ENCODE data around the gene SLC19A1.
A peak's percentile ranks its signal among the peaks of the same experiment; 100 is the strongest.

The SLC19A1 gene

GRCh38 chr21:45551783-45552695 is 9.8 kb upstream of the SLC19A1 start:
- H3K79me2 ChIP-seq (ENCODE audit: insufficient read depth, low read length) = 0 out of 2 replicates have a peak, but pooled peaks cover 2% of the 10 kb centered on the region
- H3K36me3 ChIP-seq (ENCODE audit: insufficient read depth, low read length) = no peaks in the 10 kb centered on the region; the same call in 1 of the 2 replicates
- H3K9ac ChIP-seq (ENCODE audit: low read depth, low read length) = peak overlapping the region; percentile 56
- no peaks in the 10 kb centered on the region for H4K20me1 ChIP-seq (ENCODE audit: insufficient read depth, low read length)
- 0 out of 4 replicates have a peak overlapping the region, but pooled peaks of 1 of the 2 experiments have one; percentile 9 for H3K4me3 ChIP-seq (ENCODE audit: low read depth in 1 of 2, low read length in 2 of 2)
- DNase-seq = no peak
- ATAC-seq (ENCODE audit: insufficient read depth, low read depth) = no peak
- H3K27me3 ChIP-seq (ENCODE audit: insufficient read depth, low read length, poor library complexity) = no peaks in the 10 kb centered on the region
- no peaks in the 10 kb centered on the region for H3K9me3 ChIP-seq (ENCODE audit: insufficient read depth, low read length, severe bottlenecking)
- peak overlapping the region; percentile 82 for H3K4me2 ChIP-seq (ENCODE audit: insufficient read depth, low read length)
- TF ChIP-seq CTCF (IDR thresholded peaks at IDR 0.05; ENCODE audit: borderline replicate concordance, extremely low read depth, low read length, poor library complexity, severe bottlenecking) (no peak), EZH2 (IDR thresholded peaks at IDR 0.05; ENCODE audit: borderline replicate concordance, low read depth, low read length, severe bottlenecking) (no peak)
- H2AFZ ChIP-seq (ENCODE audit: low read depth, low read length) = no peak overlapping the region
- H3K27ac ChIP-seq (ENCODE audit: low read length) = peak overlapping the region; percentile 89
- H3K4me1 ChIP-seq (ENCODE audit: insufficient read depth, low read length) = peaks cover 42% of the 10 kb centered on the region

GRCh38 chr21:45551316-45551715 is 9.1 kb upstream of the SLC19A1 start:
- Histone ChIP-seq H4K20me1 (ENCODE audit: insufficient read depth, low read length) (no peaks in the 10 kb centered on the region), H3K36me3 (ENCODE audit: insufficient read depth, low read length) (no peaks in the 10 kb centered on the region; the same call in 1 of the 2 replicates), H3K27me3 (ENCODE audit: insufficient read depth, low read length, poor library complexity) (no peaks in the 10 kb centered on the region), H3K4me1 (ENCODE audit: insufficient read depth, low read length) (peaks cover 42% of the 10 kb centered on the region), H3K4me3 (ENCODE audit: low read depth in 1 of 2, low read length in 2 of 2) (peak overlapping the region in 1 of 2 experiments; percentile 50; a peak in 2 of 4 replicates), H3K4me2 (ENCODE audit: insufficient read depth, low read length) (peak overlapping the region; percentile 82), H3K9ac (ENCODE audit: low read depth, low read length) (peak overlapping the region; percentile 56), H3K27ac (ENCODE audit: low read length) (peak overlapping the region; percentile 89), H3K79me2 (ENCODE audit: insufficient read depth, low read length) (0 out of 2 replicates have a peak, but pooled peaks cover 2% of the 10 kb centered on the region), H2AFZ (ENCODE audit: low read depth, low read length) (peak overlapping the region; percentile 33; the same call in 1 of the 2 replicates), H3K9me3 (ENCODE audit: insufficient read depth, low read length, severe bottlenecking) (no peaks in the 10 kb centered on the region)
- no peak for ATAC-seq (ENCODE audit: insufficient read depth, low read depth)
- TF ChIP-seq CTCF (IDR thresholded peaks at IDR 0.05; ENCODE audit: borderline replicate concordance, extremely low read depth, low read length, poor library complexity, severe bottlenecking) (no peak), EZH2 (IDR thresholded peaks at IDR 0.05; ENCODE audit: borderline replicate concordance, low read depth, low read length, severe bottlenecking) (no peak)
- no peak for DNase-seq

- TF ChIP-seq CTCF (IDR thresholded peaks at IDR 0.05; ENCODE audit: borderline replicate concordance, extremely low read depth, low read length, poor library complexity, severe bottlenecking) (no peak), EZH2 (IDR thresholded peaks at IDR 0.05; ENCODE audit: borderline replicate concordance, low read depth, low read length, severe bottlenecking) (no peak)
- peak overlapping the region; percentile 56 for H3K9ac ChIP-seq (ENCODE audit: low read depth, low read length)
- peaks cover 42% of the 10 kb centered on the region for H3K4me1 ChIP-seq (ENCODE audit: insufficient read depth, low read length)
- H3K27ac ChIP-seq (ENCODE audit: low read length) = peak overlapping the region; percentile 89
- peak overlapping the region in 1 of 2 experiments; percentile 50; a peak in 3 of 4 replicates for H3K4me3 ChIP-seq (ENCODE audit: low read depth in 1 of 2, low read length in 2 of 2)
- DNase-seq (peak; percentile 90), ATAC-seq (ENCODE audit: insufficient read depth, low read depth) (peak; percentile 84)
- H3K79me2 ChIP-seq (ENCODE audit: insufficient read depth, low read length) = 0 out of 2 replicates have a peak, but pooled peaks cover 2% of the 10 kb centered on the region
- H3K9me3 ChIP-seq (ENCODE audit: insufficient read depth, low read length, severe bottlenecking) = no peaks in the 10 kb centered on the region
- H3K4me2 ChIP-seq (ENCODE audit: insufficient read depth, low read length) = peak overlapping the region; percentile 82
- no peaks in the 10 kb centered on the region; the same call in 1 of the 2 replicates for H3K36me3 ChIP-seq (ENCODE audit: insufficient read depth, low read length)
- no peaks in the 10 kb centered on the region for H4K20me1 ChIP-seq (ENCODE audit: insufficient read depth, low read length)
- H2AFZ ChIP-seq (ENCODE audit: low read depth, low read length) = peak overlapping the region; percentile 83
- H3K27me3 ChIP-seq (ENCODE audit: insufficient read depth, low read length, poor library complexity) = no peaks in the 10 kb centered on the region
These were observed 8.4 kb upstream of the SLC19A1 start for GRCh38 chr21:45550522-45551210.
